Stimulated activated CD4-positive, alpha-beta T cell treated with anti-CD3 and anti-CD28 coated beads, Interleukin-12 subunit alpha, Interleukin-12 subunit beta, amount 100 ng/mL, for 48 hours (primary cell): ENCODE data around the gene ZSCAN5A.
"Not testable (repeated sequence)": the region's sequence is repeated elsewhere in the genome, so short reads cannot be mapped to it uniquely, and the experiment has no call there.

Experiments used
- DNase-seq, 3 donors: peaks; one replicate each; pipeline ENCODE4 v3.0.0-alpha.2; 2020; ENCODE audit warnings: low read depth in 2 of 3, low spot score in 1 of 3

ZSCAN5A gene

DNA sequence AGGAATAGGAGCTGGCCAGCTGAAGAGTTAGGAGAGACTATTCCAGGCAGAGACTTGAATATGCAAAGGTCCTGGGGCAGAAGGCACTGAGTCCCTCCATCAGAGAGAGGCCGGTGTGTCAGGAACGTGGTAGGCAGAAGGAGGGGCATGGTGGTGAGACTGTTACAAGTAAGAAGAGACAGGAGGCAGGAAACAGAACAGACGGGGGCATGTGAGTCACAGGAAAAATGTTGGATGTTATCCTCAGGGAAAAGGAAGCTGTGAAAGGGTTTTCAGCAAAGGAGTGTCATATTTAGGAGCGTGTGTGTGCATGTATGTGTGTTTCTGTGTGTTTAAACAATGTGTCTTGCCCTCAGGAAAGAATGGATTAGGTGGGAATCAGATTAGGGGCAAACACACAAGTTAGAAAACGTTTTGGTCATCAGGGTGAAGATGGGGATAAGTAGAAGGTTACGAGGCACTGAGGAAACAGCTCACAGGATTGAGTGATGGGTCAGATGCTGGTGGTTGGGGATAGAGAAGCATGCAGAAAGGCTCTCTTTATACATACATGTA, 41.0 kb downstream of the ZSCAN5A start:
- DNase-seq, result no peak

DNA sequence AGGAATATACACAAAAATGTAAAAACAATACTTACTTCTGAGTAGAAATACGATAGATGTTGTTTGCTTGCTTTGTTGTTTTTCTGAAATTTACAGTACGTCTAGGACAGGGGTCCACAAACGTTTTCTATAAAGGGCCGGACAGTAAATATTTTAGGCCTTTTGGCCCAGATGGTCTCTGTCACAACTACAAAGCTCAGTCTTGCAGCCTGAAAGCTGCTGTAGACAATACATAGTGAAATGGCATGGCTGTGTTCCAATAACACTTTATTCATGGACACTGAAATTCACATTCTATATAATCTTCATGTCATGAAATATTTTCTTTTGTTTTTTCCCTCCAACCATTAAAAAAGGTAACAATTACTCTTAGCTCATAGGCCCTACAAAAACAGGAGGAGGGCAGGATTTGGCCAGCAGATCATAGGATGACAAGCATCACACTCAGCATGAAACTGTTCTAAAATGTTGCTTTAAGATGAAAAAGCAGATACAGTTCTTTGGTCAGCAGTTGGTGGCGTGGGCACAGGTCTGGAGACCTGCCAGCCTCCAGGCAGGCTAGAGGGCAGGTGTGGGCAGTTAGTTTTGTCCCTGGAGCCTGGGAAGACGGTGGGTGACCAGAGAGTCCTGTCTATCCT, 42.4 kb downstream of the ZSCAN5A start, which contains the start of gene EDDM13:
EDDM13 (plus strand) TSS at position 588 of the 638 bp plus-strand sequence. CDS start 87 bp downstream, outside the sequence.
- DNase-seq, result no peak

DNA sequence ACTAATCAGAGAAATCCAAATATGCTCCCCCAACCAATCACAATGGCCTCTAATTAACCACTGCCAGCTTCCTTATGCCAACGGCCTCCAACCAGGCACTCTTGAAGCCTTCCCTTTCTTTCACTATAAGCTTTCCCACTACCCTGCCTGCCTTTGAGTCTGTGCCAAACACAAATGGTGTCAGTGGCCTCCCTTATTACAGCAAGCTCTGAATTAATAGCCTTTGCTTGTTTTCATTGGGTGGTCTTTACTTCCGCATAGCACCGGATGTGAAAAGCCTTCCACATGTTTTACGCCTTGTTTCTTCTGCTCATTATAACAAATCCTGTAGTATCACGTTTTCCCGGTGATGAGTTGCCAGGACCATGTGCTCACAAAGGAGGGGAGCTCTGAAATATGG, 43.5 kb downstream of the ZSCAN5A start:
- no peak for DNase-seq

DNA sequence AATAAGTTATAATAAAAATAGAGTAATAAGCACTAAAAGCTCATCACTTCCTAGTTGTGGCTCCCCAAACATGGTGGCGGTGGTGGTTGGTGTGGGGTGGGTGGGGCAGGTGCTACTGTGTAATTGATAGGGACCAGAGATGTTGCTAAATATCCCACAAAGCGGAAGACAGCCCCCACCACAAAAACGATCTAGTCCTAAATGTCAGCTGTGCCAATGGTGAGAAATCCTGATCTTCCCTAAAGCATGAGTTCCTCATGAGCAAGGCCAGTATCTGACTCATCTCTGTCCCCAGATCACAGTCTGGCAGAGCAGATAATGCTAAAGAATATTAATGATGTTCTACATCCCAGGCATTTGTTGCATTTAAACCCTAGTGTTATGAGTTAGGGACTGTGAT, 44.0 kb downstream of the ZSCAN5A start:
- no peak for DNase-seq

DNA sequence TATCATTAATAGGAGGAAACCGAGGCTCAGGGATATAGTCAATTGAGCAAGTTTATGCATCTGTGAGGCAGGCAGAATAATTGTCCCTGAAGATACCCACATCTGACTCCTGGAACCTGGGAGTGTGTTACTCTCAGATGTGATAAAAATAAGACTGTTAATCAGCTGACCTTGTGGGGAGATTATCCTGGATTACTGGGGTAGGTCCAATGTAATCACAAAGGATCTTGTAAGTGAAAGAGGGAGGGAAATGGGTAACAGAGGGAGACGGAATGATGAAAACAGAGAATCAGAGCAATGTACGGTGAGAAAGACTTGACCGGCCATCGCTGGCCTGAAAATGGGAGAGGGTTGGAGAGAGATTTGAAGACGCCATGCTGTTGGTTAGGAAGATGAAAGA, 45.3 kb downstream of the ZSCAN5A start:
- no peak for DNase-seq

DNA sequence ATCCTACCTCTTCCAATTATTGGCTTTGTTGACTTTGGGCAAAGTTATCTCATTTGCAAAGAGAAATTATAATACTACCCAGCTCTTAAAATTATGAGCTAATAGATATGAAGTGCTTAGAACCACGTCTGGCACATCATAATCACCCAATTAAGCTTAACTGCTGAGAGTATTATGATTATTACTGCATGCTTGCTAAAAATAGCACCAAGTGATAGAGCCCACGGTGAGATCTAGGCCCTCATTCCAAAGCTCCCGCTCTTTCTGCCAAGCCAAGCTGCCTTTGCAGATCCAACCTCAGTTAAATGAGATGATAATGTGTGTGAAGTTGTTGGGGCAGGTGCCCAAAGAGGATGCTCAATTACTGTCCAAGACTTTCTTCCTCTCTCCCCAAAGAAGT, 48.6 kb downstream of the ZSCAN5A start:
- DNase-seq, result no peak

DNA sequence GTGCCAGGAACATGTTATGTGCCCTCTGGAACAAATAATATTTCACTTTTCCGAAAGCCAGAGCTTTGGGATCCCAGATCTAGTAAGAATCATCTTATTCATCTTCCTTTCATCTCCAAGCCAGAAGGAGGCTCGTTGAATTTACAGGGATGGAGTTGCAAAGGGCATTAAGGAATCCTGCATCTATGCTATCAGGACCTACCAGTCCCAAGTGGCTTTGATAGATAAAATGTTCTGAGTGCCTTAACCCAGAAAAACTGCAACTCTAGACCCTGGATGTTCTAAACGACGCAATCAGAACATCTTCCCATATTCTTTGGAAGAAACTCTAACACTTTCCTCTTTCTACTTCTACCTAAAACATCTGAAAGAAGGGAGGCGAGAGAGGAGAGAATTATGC, 51.3 kb downstream of the ZSCAN5A start:
- no peak for DNase-seq

DNA sequence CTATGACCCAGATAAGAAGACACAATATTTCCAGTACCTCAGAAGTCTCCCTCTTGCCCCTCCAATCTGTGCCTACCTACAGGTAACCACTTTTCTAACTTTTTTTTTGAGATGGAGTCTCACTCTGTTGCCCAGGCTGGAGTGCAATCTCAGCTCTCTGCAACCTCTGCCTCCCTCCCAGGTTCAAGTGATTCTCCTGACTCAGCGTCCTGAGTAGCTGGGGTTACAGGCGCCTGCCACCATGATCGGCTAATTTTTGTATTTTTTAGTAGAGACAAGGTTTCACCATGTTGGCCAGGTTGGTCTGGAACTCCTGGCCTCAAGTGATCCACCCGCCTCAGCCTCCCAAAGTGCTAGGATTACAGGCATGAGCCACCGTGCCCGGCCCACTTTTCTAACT, 52.7 kb downstream of the ZSCAN5A start:
- not testable (repeated sequence) for DNase-seq

DNA sequence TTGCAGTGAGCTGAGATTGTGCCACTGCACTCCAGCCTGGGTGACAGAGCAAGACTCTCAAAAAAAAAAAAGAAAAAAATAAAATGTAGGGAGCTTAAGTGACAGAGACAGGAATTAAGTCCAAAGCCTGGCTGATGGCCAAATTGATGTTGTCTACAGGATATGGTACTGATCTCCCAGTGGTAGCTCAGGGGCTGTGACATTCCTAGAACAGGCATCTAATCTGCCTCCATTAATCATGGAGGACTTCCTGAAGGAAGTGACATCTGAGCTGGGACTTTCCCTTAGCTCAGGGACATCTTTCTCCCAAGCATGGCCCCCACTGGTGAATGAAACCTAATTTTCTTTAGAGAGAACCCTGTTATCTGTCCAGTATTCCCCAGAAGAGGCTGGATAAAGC, 53.5 kb downstream of the ZSCAN5A start:
- DNase-seq, result no peak

DNA sequence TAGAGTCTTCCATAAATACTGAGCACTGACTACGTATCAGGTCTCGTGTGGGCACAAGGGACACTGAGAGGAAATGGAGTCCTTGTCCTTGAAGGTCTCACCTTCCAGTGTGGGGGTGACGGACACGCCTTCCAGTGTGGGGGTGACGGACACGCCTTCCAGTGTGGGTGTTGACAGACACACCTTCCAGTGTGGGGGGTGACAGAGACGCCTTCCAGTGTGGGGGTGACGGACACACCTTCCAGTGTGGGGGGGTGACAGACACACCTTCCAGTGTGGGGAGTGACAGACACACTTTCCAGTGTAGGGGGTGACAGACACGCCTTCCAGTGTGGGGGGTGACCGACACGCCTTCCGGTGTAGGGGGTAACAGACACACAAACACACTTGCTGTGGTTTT, 56.4 kb downstream of the ZSCAN5A start:
- DNase-seq, result no peak

DNA sequence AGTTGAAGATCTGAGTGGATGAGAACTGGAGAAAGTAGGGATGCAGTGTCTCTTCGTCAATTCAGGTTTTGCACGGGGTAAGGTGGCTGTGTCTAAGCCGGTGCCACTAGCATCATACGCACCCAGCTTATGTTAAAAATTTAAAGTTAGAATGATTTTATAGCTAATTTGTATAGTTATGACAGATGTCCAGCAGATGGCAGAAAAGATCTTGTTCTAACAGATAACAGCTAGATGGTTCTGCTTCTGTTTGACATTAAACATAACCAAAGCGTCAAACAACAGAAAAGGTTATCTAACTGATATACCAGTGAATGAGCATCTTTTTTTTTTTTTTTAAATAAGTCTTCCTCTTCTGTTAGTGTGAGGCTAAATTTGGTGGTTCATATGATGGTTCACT, 60.9 kb downstream of the ZSCAN5A start:
- peak in 1 of 3 donors; percentile 1 for DNase-seq

DNA sequence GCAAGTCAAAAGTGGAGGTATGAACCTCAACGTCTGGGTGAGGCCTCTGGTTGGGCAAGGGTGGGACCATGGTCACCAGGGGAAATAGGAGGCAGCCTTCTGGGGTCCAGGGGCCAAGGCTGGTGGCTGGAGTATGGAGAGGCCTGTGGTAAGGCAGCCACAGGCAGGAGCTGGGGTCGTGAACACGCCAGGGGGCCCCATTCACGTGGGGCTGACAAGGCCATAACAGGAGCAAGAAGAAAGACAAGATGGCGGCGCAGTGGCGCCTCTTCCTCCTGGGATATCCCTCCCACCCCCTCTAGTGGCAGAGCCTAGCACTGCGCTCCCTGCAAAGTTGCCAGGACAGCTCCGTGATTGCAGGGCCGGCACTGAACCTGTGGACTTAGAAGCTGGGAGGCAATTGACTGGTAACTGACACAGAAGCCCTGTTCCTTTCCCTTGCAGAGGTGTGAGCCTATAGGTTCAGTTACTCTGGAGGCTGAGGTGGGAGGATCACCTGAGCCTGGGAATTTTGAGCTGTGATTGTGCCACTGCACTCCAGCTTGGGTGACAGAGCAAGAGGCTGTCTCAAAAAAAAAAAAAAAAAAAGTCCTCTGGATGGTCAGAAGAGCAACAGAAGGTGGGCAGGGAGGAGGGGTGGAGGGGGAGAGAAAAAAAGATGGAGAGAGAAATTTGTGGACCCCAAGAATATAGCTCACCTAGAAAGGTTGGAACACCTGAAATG, 61.8 kb downstream of the ZSCAN5A start:
- DNase-seq, result peak; percentile 67 to 88 (median 71)

DNA sequence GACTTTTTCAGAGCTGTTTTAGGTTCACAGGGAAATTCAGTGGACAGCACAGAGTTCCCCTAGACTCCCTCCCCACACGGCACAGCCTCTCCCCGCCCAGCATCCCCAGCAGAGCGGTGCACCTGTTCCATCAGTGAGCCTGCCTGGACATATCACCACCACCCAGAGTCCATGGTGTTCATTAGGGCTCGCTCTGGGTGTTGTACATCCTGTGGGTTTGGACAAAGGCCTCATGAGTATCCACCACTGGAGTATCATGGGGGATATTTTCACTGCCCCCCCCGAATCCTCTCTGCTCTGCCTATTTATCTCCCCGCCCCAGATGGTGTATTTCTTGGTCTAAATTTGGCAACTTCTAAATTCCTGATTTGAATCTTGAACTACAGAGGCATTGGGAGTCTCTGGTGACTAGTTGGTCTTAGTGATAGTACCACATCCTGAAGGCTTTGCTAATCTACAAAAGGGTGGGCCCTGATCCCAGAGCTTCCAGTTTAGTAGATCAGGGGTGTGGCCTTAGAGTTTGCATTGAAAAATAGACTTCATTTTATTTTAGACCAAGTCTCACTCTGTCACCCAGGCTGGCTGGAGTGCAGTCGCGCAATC, 65.8 kb downstream of the ZSCAN5A start:
- not testable (repeated sequence) for DNase-seq

DNA sequence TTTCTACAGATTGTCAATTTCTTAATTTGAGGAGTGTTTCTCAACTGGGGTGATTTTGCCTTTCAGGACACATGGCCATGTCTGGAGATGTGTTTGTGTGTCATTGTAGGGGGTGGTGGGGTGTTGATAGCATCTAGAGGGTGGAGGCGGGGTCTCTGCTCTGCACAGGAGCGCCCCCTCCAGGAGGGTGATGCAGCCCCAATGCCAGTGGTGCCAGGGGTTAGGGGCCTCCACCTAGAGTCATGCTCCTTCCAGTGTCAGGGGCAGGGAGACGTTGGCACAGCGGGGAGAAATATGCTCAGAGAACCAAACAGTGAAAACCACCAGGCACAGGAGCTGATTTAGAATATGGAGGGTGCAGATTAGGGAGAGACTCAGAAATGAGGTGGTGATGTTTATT, 68.9 kb downstream of the ZSCAN5A start:
- DNase-seq, result not testable (repeated sequence)

DNA sequence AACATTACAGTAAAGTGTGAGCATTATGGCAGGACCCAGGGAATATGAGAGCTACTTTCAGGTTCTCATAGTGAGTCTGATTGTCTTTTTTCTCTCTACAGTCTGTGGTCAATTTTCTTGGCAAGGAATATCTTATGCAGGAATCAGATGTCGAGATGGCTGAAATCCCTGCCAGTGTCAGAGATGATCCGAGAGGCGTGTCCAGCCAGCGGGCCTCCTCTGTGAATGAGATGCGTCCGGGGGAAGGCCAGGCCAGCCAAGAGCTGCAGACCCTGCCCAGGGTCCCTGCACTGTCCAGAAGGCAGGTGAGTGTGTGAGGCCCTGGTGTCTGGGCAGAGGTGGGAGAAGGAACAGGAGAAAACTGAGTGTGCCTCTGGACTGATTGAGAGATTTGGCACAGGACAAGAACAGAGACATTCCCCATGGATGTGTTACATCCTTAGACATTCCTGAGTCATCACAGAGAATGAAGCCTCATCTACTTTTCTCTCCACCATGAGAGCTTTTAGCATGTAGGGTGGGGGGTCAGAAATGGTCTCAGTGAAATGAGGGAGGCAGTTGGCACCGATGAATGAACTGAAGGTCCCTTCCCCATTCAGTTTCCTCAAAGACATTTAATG, 69.4 kb downstream of the ZSCAN5A start:
- no peak for DNase-seq

DNA sequence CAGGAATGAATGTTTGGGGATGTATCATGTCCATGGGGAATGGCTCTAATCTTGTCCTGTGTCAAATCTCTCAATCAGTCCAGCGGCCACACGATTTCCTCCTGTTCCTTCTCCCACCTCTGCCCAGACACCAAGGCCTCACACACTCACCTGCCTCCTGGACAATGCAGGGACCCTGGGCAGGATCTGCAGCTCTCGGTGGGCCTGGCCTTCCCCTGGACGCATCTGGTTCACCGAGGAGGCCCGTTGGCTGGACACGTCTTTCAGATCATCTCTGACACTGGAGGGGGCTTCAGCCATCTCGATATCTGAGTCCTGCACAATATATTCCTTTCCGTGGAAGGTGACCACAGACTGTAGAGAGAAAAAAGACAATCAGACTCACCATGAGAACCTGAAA, 91.2 kb downstream of the ZSCAN5A start:
- DNase-seq, result no peak

DNA sequence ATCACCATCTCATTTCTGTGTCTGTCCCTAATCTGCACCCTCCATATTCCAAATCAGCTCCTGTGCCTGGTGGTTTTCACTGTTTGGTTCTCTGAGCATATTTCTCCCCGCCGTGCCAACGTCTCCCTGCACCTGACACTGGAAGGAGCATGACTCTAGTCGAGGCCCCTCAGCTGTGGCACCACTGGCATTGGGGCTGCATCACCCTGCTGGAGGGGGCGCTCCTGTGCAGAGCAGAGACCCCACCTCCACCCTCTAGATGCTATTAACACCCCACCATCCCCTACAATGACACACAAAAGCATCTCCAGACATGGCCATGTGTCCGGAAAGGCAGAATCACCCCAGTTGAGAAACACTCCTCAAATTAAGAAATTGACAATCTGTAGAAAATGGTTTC, 91.7 kb downstream of the ZSCAN5A start:
- no peak for DNase-seq

DNA sequence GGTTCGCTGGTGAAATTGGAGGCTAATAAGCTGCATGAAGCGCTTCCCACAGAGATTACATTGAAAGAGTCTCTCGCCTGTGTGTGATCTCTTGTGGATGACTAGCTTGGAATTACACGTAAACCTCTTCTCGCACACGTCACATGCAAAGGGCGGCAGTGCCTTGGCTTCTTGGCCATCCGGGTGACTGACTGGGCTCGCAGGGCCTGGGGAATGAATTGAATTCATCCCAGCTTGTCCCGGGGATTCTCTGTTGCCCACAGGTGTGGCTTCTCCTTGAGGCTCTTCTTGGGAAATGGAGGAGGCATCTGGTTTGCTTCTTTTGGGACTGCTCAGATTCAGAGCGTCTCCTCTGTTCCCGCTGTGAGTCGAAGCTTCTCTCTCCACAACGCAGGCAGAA, 92.8 kb downstream of the ZSCAN5A start:
- no peak for DNase-seq

DNA sequence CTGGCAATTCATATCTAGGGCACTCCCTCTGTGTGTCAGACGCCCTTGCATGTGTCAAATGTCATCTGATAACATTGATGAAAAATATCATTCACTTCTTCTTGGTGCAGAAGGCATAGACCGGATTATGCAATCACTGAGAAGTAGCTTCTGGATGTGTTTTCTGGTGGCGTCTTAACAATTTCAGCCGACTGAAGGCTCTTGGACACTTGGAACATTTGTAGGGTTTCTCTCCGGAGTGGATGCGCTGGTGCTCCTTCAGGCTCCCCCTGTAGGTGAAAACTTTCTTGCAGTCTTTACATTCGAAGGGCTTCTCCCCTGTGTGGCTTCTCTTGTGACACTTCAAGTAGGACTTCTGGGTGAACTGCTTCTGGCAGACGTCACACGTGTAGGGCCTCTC, 93.2 kb downstream of the ZSCAN5A start:
- DNase-seq, result not testable (repeated sequence)

DNA sequence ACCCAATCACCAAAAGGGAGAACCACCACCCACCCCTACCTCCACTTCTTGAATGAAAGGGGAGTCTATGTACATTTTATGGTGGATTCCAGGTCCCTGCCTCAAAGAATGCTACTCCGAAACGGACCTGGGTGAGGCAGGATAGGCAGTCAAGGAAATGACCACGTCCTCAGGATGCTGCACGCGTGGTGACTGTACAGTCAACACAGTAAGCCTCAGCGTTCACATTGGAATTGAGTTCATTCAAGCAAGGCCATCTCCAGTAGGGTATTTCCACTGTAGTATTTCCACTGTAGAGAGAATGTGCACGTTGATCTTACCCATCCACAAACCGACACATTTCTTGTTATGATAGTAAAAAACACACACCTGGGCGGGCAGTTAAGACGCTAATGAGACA, 95.7 kb downstream of the ZSCAN5A start:
- DNase-seq, result no peak

DNA sequence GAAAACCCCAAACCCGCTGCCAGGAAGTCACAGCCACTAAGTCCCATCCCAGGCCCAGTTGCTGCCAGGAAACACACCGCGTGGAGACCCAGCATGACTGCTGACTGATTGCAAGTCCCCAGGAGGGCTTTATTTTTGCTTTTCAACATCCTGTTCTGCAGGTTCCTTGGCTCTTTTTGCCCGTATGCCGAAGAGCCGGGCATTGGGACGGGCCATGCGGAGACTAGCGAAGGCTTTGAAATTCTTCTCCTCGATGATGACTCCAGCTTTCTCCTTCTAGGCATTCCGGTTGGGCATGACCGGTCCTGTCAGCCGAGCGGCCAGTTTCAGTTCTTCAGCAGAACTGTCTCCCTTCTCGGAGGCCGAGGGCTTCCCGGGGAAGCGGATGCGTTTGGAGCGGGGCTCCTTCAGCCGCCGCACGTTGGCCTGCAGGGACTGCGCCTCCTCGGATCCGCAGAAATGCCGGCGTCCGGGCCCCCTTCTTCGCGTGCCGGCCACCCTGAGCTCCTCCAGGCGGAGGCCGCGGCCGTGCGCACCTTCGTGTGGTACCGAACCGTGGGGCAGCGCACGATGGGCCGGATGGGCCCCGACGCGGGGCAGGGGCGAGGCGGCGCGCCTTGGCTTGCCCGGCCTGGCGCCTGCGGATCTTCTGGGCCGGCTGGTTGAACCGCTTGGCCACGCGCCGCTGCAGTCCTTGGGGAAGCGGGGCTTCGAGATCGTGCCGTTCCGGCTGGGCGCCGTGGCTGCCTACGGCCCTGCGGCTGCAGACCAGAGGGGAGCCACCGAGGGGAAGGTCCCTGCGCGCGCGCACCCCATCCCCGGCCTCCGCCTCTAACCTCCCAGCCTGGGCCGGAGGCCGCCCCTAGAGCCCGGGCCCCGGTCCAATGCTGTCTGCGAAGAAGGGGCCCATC, 97.3 kb downstream of the ZSCAN5A start:
- DNase-seq, result no peak
